Stimulated activated CD4-positive, alpha-beta T cell treated with anti-CD3 and anti-CD28 coated beads, Interleukin-15, amount 100 ng/mL, for 1 hour (primary cell): ENCODE measurements around the gene PTGES3L.
"Not testable (repeated sequence)": the region's sequence is repeated elsewhere in the genome, so short reads cannot be mapped to it uniquely, and the experiment has no call there.

Experiments used
- DNase-seq, 2 donors: peaks; one replicate each; pipeline ENCODE4 v3.0.0-alpha.2; 2020; ENCODE audit warnings: low read depth in 1 of 2, low spot score in 1 of 2

The PTGES3L gene

DNA sequence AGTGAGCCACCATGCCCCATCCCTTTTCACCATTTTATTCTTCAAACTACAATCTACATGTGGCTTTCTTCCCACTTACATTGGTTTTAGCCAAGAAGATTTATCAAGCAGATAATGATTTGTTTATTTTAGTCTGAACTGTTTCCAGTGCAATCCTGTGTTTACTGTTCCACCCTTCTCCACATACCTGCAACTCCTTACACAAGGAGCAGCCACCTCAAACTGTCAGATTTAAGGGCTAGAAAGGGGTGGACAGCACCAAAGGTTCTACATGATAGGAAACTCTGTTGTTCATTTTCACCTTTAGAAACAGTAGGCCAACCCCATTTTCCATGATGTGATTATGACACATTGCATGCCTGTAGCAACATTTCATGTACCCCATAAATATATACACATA lies 2.4 kb upstream of the PTGES3L start:
- DNase-seq = no peak

DNA sequence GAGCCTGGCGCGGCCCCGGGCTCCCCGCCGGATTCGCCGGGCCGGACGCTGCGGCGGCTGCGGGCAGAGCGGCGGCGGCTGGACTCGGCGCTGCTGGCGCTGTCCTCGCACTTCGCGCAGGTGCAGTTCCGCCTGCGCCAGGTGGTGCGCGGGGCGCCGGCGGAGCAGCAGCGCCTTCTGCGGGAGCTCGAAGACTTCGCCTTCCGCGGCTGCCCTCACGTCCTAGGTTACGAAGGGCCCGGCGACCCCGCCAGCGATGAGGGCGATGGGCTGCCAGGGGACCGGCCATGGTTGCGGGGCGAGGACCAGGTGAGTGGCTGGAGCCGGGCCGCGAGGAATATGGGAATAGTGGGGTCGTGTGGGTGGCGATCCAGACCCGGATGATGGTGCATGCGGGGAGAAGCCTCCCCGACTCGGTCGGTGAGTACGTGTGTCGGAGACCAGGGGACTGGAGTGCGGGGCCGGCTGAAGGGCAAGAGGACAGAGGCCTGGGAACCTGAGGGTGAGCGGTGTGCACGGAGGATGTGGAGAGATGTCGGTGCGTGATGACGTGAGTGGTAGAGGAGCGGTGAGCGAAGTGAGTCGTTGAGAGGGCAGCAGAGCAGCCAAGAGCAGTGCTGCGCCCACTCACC lies 1.0 kb upstream of the PTGES3L start:
- peak in 1 of 2 donors; percentile 37 for DNase-seq

DNA sequence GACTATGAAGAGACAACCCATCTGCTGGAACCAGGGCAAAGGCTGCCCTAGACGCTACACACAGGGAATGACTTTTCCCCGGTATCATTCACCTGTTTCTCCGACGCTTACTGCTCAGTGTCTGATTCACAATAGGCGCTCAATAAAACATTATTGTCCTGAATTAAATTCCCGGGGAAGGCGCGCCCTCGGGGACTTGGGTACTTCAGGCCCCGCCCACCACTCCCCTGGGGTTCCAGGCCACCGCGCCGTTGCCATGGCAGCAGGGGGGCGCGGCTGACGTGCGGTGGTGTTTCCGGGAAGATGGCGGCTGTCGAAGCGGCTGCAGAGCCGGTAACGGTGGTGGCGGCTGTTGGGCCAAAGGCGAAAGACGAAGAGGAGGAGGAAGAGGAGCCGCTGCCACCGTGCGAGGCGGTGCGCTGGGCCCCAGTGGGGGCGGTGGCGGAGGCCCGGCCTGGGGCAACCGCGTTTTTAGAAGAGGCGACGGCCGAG lies 440 bp upstream of the PTGES3L start, which contains the start of gene RUNDC1:
Gene RUNDC1, plus strand, starts transcription at position 292 of the 492 bp plus-strand sequence. Its CDS starts 12 bp downstream, at position 304.
- peak; percentile 87 to 90 for DNase-seq

DNA sequence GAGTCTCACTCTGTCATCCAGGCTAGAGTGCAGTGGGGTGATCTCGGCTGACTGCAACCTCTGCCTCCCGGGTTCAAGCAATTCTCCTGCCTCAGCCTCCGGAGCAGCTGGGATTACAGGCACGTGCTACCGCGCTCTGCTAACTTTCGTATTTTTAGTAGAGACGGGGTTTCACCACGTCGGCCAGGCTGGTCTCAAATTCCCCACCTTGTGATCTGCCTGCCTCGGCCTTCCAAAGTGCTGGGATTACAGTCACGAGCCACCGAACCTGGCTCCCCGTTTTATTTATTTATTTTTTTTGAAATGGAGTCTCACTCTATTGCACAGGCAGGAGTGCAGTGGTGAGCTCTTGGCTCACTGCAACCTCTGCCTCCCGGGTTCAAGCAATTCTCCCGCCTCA lies 4.2 kb downstream of the PTGES3L start:
- DNase-seq = not testable (repeated sequence)

DNA sequence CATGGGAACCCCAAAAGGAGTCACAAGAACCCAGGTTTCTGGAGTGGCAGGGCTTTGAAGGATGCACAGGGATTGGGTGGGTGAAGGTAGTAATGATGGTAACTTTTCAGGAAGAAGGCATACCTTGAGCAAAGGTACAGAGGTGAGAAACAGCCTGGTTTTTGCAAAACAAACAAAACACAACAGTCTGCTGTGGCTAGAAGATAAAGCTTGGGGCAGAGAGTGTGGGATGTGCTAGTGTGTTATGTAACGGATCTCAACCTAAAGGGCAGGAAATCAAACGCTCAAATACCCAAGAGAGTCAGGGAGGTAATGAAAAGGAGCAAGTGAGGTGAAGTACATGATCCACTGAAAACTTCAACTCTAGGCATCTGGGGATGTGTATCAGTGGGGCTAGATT lies 4.6 kb downstream of the PTGES3L start:
- DNase-seq = no peak

DNA sequence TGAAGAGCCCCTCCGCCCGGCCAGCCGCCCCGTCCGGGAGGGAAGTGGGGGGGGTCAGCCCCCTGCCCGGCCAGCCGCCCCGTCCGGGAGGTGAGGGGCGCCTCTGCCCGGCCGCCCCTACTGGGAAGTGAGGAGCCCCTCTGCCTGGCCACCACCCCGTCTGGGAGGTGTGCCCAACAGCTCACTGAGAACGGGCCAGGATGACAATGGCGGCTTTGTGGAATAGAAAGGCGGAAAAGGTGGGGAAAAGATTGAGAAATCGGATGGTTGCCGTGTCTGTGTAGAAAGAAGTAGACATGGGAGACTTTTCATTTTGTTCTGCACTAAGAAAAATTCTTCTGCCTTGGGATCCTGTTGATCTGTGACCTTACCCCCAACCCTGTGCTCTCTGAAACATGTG lies 6.6 kb downstream of the PTGES3L start:
- not testable (repeated sequence) for DNase-seq

DNA sequence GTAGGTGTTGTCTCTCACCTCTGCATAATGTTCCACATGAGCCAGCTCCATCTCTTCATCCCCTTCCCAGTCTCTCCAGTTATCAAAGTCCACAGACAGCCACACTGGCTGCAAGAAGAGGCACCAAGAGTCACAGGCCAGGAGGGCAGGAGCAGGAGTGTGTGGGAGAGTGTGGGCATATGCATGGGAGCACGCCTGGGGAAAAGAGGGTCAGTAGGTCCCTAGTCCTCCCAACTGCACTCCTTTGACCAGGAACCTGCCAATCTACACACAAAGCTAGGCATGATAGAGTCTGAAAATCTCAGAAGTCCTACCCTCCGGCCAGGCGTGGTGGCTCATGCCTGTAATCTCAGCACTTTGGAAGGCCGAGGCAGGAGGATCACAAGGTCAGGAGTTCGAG lies 8.3 kb downstream of the PTGES3L start:
- no peak for DNase-seq

DNA sequence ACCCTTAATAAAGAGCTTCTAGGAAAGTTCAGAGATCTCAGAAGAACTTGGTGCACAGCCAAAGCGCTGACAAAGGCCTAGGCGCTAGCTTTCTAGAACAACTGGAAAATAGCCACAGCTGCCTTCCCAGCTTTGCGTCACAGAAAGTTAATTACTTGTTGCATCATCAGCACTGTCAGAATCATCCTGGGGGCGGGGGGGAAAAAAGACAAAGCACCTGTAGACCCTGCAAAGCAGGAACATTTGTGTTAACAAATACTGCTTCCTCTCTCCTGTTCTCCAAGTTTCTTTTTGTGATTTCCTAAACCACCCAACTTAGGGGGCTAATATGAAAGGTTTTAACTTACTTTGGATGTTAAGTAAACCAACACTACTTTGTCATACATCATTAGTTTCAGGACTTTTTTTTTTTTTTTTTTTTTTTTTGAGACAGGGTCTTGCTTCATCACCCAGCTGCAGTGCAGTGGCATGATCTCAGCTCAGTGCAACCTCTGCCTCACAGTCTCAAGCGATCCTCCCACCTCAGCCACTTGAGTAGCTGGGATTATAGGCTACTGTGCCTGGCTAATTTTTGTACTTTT lies 10.8 kb downstream of the PTGES3L start:
- DNase-seq = no peak

DNA sequence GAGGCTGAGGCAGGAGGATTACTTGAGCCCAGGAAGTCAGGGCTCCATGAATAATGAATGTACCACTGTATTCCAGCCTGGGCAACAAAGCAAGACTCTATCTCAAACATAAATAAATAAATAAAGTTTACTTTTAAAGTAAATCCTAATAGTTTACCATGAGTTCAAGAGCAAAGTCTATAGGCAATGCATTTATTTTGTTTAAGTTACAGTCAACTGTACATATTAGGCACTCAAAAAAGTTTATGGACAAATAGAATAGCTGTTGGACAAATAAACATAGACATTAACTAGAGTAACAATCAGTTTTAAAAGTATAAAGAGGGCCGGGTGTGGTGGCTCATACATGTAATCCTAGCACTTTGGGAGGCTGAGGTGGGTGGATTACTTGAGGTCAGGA lies 12.0 kb downstream of the PTGES3L start:
- DNase-seq = no peak

DNA sequence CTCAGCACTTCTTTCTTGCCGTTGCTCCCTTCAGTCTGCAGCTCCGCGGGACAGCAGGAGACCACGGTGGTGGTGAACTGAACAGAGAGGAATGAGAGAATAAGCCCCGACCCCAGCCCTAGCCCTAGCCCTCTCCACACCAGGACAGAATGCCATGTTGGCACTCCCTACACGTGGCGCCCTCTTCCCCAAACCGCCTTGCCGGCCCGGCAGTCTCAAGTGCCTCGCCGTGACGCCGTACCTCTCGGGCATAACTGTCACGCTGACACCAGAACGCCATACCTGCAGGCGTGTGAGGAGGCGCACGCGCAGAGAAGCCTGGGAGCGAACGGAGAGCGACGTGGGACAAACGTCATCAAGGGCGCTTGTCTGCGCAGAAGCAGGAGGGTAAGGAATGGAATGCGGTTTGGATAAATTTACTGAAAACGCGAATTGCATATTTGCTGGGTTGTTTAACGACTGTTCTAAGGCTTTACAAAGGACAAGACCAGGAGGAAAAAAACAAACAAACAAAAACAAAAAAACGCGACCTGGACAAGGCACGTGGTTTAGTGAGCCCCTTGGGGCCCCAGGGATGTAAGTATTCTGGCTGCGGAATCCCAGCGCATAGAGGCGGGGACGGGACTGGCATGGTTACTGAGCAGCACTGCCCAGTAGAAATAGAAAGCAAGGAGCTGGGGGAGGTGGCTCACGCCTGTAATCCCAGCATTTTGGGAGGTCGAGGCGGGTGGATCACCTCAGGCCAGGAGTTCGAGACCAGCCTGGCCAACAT lies 15.5 kb downstream of the PTGES3L start, which contains the start of gene AARSD1:
Gene AARSD1, minus strand, starts transcription at position 294 of the 772 bp plus-strand sequence. Its CDS starts 14 bp downstream, at position 280.
- peak; percentile 75 to 81 for DNase-seq

DNA sequence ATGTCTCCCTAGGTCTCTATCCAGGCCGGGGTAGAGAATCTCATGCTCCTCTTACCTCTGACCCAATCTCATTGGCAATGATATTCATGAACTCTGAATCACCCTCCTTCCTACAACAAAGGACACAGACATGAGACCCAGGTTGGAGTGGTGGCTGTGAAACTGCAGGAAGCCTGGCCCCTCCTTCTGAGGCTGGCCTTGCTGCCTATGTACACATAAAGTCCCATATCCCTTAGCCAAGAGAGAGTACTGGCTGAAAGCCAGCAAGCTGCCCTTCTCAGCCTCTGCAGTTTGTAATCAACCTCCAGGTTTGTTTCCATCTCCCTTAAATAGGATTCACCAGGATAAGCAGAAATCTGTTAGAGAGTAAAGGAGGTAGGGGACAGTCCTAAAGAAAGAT lies 26.2 kb downstream of the PTGES3L start:
- DNase-seq = no peak

DNA sequence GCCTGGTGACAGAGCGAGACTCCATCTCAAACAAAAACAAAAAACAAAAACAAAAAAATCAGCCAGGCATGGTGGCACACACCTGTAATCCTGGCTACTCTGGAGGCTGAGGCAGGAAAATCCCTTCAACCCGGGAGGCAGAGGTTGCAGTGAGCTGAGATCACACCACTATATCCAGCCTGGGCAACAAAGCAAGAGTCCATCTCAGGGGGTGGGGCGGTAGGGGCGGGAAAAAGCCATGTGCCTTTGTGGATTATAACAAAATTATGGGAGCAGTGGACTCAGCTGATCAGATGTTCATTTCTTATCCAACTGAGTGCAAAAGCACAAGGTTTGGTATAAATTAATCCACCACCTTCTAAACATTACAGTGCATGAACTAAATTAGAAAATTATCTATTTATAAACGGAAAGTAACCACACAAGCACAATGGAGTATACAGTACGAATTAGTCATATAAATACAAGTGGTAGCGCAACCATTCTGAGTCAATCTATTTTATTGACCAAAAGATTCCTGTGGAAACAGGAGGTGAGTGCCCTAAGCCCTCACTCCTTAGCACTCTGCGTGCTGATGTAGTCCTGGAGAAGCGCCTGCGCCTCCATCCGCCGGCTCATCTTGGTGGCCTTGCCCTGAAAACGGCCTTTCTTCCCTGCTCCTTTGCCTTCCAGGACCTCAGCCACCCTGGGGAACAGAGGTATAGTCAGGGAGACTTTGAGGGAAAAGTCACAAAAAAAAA lies 29.7 kb downstream of the PTGES3L start:
- DNase-seq = no peak

DNA sequence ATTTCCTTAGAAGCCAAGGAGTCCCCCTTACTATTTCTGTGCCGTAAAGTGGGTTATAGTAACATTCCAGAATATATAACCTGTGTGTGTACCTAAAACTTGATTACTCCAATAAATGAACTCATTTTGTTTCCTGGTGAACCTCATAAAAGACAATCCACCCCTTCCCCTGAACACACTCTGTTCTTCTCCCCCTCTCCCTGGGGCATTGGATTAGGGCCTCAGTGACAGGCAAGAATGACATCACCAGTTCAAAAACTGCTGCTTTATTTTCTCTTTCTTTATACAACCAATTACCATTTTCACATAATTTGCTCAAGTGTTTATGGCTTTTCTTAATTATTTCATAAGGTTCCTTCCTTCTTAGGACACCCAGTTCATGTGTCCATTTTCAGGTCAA lies 33.1 kb downstream of the PTGES3L start:
- no peak for DNase-seq

DNA sequence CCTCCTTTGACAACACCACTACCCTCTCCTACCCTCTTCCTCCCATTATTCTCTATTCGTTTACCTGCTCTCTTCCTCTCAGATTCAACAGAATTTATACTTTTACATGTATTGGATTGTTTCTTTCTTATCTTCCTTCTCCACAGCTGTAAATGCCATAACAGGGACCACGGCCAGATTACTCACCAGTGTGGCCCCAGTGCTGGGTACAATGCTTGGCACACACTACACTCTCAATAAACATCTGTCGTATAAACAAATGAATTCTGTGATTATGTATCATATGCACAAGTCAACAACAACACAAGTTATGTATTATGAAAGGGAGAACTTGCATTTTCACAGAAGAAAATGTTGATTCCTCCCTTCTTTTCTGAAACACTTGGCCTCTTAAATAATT lies 35.7 kb downstream of the PTGES3L start:
- DNase-seq = no peak

DNA sequence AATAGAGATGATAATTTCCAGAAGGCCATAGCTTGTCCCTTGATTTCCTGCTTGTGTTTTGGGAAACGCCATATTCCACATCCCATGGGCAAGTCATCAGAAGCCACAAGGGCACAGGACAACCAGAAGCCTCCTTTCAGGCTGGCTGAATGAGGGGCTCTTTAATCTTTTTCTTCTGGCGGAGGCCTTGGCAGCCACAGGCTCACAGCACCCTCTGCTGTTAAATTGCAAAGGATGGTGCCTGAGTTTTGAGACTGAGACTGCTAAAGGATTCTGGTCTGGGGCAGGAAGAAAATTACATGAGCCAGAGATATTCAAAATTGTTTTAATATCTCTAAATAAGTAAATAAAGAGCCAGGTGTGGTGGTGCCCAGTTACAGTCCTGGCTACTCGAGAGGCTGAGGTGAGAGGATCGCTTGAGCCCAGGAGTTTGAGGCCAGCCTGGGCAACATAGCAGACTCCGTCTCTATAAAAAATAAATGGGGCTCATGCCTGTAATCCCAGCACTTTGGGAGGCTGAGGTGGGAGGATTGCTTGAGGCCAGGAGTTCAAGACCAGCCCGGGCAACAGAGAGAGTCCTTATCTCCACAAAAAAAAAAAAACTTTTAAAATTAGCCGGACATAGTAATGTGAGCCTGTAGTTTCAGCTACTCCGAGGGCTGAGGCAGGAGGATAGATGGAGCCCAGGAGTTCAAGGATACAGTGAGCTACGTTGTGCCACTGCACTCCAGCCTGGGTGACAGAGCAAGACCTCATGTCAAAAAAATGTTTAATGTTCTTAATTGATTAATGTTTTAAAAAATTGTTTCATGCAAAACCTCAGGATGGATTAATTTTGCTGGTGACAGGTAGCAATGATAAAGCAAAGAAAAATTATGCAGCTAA lies 41.9 kb downstream of the PTGES3L start:
- no peak for DNase-seq

DNA sequence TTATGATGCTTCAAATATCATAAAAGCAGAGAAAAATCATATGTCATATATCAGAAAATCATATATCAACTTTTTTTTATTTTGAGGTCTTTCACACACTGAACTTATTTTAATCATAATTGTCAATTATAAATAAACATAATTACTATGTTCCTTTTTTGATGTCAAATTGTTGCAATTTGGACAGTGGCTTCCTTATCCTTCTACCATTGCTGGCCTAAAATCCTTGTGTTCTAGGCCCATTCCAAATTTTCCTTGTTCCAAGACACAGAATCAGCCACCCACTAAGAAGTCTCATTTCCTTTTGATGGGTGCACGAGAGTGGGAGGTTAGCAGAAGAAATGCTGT lies 50.4 kb downstream of the PTGES3L start:
- no peak for DNase-seq

DNA sequence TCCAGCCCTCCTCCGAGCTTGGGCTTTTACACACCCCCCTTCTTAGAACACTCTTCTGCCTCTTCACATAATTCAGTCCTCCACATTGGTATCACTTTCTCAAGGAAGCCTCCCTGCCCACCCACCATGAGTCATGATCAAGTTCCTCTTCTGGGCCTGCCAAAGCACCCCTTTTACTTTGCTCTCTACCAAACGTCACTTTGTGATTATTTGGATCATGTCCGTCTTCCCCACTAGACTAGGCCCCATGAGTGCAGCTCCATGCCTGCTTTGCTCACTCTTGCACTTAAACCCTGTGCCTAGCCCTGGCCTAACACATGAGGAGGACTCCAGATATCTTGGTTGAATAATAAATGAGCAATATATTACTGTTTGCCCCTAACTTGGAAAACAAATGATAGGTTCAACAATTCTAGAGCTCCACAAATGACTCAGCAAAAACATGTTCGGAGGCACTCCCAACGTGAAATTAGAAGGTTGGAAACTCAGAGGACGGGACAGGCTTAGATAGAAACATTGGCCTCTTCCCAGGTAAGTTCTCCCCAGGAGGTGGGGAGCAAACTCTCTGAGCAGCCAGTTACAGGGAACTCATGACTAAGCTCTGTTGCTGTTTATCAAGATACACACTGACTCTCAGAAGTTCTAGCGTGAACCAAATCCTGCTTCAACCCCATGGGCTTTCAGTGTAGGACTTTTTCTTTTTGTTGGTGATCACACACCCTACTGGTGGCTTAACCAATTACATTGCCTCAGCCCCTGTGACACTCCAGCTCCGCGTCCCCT lies 51.0 kb downstream of the PTGES3L start:
- DNase-seq = peak in 1 of 2 donors; percentile 2

DNA sequence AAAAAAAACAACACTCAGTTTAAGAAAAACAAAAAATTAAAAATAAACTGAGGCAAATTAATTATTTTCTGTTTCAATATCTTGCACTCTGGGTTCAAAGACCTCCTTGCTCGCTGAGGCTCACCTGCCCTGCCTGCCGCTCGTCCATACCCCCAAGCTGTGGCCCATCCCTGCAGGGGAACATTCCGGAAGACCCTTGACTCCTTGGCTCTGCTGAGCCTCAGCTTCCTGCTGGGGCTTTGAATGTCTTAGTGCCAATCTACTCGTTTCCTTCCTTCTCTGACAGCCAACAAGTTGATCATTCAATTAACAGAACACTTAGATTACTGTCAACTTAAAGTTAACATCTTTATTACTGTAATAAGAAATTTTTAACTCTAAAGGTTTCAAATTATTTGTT lies 55.0 kb downstream of the PTGES3L start:
- DNase-seq = no peak

DNA sequence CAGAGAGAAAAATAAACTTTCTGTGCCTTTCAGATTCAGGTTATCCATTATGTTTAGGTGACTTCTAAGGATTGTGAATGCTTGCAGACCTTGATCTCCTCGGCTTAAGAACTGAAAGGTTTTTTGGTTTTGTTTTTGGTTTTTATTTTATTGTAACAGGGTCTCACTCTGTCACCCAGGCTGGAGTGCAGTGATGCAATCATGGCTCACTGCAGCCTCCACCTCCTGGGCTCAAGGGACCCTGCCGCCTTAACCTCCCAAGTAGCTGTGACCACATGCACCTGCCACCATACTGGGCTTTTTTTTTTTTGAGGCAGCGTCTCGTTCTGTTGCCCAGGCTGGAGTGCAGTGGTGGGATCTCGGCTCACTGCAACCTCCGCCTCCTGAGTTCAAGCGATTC lies 56.4 kb downstream of the PTGES3L start:
- DNase-seq = not testable (repeated sequence)

DNA sequence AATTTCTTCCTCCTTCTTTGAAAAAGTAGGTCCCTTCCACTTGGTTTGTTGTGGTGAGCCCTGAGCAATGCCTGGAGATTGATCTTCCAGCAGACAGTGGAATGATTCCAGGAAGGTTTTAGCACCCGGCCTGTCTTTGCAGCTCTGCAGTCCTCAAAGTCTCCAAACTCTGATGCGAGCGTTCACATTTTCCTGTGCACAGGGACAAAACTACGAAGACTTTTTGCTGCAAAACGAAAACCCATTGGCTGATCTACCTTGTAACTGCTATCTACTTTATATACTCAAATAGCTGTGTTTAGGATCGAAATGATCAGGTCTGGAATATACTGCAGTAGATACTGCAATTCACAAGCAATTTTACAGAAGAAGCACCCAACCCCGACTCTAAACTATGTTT lies 57.6 kb downstream of the PTGES3L start:
- DNase-seq = no peak
